ENCODE data around the gene MARCHF3. TPM values are rescaled to one million over a fixed set of nuclear protein-coding genes. Genes with fewer than 3 reads are reported as not detected.

The MARCHF3 gene
- total RNA-seq, 4 donors from 2014 or later, result 6.2 to 11.9 (median 8.1) TPM

- Histone ChIP-seq H3K27ac (no peak overlapping the region), H3K9me3 (no peaks in the 10 kb centered on the region), H3K27me3 (no peaks in the 10 kb centered on the region), H3K4me3 (no peak overlapping the region), H3K36me3 (no peaks in the 10 kb centered on the region), H3K4me1 (no peaks in the 10 kb centered on the region)
- intact Hi-C loops (cut with DNase I; ENCODE audit: low total_unique reads), result no loop called here
- TF ChIP-seq POLR2A (IDR thresholded peaks at IDR 0.05), result no peak
- TF ChIP-seq CTCF (IDR thresholded peaks at IDR 0.05), result no peak
- DNase-seq, result no peak
Measured at GRCh38 chr5:127074466-127074865, 44.1 kb upstream of the MARCHF3 start.

- H3K27me3 ChIP-seq, result no peaks in the 10 kb centered on the region
- TF ChIP-seq CTCF (IDR thresholded peaks at IDR 0.05), result peak in 2 of 4 experiments; percentile 31 to 53
- TF ChIP-seq POLR2A (IDR thresholded peaks at IDR 0.05), result peak in 1 of 2 donors; percentile 14
- peak; percentile 40 to 64 for DNase-seq
- H3K36me3 ChIP-seq, result no peaks in the 10 kb centered on the region
- H3K27ac ChIP-seq, result peak within 1 kb of the TSS; percentile 38 to 63
- H3K4me3 ChIP-seq, result peak within 1 kb of the TSS; percentile 43 to 52
- no peaks in the 10 kb centered on the region for H3K9me3 ChIP-seq
- intact Hi-C loops (cut with DNase I; ENCODE audit: low total_unique reads), result no loop called here
- no peaks in the 10 kb centered on the region for H3K4me1 ChIP-seq
Measured at GRCh38 chr5:127072861-127073846, 42.8 kb upstream of the MARCHF3 start, which contains the start of gene C5orf63. Gene C5orf63 (minus strand): TSS chr5:127073502. CDS start chr5:127058995, 14,507 bp downstream.

- no peaks in the 10 kb centered on the region for H3K27me3 ChIP-seq
- no peaks in the 10 kb centered on the region for H3K4me1 ChIP-seq
- intact Hi-C loops (cut with DNase I; ENCODE audit: low total_unique reads), result no loop called here
- no peak overlapping the region for H3K27ac ChIP-seq
- H3K9me3 ChIP-seq, result no peaks in the 10 kb centered on the region
- TF ChIP-seq POLR2A (IDR thresholded peaks at IDR 0.05) (no peak), CTCF (IDR thresholded peaks at IDR 0.05) (no peak)
- H3K4me3 ChIP-seq, result no peak overlapping the region
- DNase-seq, result no peak
- no peaks in the 10 kb centered on the region for H3K36me3 ChIP-seq
Measured at GRCh38 chr5:127070243-127070642, 39.9 kb upstream of the MARCHF3 start.

- intact Hi-C loops (cut with DNase I; ENCODE audit: low total_unique reads), result no loop called here
- no peaks in the 10 kb centered on the region for H3K9me3 ChIP-seq
- TF ChIP-seq POLR2A (IDR thresholded peaks at IDR 0.05) (no peak), CTCF (IDR thresholded peaks at IDR 0.05) (no peak)
- H3K27ac ChIP-seq, result no peak overlapping the region
- no peaks in the 10 kb centered on the region for H3K27me3 ChIP-seq
- no peaks in the 10 kb centered on the region for H3K36me3 ChIP-seq
- no peaks in the 10 kb centered on the region for H3K4me1 ChIP-seq
- no peak for DNase-seq
- no peak overlapping the region for H3K4me3 ChIP-seq
Measured at GRCh38 chr5:127068493-127069214, 38.3 kb upstream of the MARCHF3 start.
